Hematopoietic multipotent progenitor cell treated with erythropoietin and hydrocortisone succinate and interleukin-3 and kit ligand, for 6 days (in vitro differentiated cells): ENCODE measurements around the gene DSG1.

Source experiments
- DNase-seq: peaks from one replicate; pipeline ENCODE4 v3.0.0-alpha.2; 2015

Gene DSG1

DNA sequence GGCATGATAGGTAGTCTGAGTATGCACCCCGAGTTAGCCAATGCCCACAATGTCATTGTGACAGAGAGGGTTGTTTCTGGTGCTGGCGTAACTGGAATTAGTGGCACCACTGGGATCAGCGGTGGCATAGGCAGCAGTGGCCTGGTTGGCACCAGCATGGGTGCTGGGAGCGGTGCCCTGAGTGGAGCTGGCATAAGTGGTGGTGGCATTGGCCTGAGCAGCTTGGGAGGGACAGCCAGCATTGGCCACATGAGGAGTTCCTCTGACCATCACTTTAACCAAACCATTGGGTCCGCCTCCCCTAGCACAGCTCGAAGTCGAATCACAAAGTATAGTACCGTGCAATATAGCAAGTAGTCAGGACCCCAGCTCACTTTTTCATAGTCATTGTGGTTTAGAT is 37.0 kb downstream of the DSG1 start:
- no peak for DNase-seq

DNA sequence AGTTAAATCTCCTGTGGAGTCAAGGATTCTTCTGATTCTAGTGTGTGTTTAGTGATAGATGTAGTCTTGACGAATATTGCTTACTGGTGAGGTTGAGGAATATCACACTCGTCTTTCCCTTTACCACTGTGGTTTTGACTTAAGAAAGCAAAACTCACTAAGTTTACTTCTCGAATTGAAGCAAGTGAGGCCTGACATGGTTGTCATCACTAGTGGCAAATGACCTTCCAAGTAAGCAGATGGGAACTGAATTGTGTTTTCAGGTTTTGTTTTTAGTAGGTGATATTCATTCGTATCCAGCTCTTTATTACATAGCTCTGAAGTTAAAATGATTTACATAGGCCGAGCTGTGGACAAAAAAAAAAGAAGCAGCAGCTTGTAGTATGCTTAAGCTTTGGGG is 38.1 kb downstream of the DSG1 start:
- DNase-seq: no peak

DNA sequence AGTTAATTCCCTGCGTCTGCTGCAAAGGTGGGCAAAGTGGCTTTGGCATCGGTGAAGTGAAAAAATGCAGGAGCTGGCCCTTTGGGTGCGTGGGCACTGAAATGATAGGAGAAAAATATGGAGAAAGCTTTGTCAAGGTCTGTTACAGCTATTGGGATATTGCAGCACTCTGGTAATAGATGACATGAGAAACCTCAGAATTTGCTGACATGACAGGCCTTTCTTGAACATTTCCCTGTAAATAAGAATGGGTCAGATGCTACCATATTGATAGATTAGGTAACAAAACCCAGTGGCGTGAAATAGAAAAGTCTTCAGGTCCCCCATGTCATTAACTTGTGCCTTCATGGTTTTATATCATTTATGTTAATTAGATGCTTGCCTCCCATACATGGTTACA is 46.2 kb downstream of the DSG1 start:
- DNase-seq: no peak

DNA sequence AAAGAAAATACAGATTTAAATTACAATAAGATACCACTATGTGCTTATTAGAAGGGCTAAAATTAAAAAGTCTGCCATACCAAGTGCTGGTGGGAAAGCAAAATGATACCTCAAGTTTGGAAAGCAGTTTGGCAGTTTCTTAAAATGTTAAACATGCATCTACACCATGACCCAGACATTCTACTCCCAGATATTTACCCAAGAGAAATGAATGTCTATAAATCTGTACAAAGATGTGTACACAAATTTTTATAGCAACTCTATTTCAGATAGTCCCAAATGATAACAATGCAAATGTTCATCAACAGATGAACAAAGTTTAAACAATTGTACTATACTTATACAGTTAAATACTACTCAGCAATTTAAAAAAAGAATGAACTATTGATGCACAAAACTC is 51.5 kb downstream of the DSG1 start:
- DNase-seq: no peak

DNA sequence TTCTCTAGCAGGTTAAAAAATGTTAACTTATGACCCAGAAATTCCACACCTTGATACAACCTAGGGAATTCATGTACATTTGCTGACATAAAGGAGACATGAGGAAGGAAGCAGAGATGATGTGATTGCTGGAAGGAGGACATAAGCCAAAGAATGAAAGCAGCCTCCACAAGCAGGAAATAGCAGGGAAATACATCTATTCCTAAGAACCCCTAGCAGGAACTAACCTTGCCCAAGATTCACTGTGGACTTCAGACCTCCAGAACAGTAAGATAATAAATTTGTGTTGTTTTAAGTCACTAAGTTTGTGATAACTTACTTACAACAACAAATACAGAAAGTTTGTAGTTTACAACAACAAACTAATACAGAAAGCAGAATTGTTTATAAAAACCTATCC is 54.0 kb downstream of the DSG1 start:
- no peak for DNase-seq

DNA sequence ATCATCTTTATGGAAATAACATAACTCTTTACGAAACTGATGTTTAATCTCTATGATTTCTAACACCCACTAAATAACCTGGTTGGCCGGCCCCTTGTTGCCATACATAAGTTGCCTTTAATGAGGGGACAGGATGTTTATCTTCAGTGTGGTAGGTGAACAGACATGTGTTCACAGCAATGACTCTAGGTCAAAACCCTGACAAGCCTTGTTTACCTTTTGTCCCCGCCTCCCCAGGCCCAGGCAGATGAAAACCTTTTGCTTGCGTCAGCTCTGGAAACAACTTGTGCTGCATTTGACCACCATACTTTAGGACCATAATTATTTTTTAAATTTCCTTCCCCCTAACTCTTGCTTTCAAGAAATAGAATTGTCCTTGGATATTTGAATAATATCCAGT is 55.7 kb downstream of the DSG1 start:
- DNase-seq: no peak

DNA sequence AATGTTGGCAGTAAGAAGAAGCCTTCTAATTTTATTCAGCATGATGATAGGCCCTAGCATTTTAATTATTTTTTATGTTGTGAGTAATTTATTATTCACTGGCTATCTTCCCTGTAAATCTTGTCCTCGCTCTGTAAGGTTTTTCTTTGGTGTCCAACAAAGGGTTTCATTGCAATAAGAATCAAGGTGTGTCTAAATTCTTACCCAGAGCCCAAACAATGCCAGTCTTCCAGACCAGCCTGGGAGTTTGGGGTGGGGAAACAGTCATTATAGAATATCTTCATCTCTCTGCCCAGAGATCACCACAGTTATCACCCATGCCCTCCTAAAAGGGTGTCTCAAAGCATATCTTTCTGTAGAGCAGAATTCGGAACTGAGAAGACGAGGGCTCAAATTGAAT is 58.5 kb downstream of the DSG1 start, which contains the start of gene DSG4:
TSS of gene DSG4 (plus strand) at position 301 of the 400 bp plus-strand sequence. CDS start 135 bp downstream, outside the sequence.
- DNase-seq: no peak

DNA sequence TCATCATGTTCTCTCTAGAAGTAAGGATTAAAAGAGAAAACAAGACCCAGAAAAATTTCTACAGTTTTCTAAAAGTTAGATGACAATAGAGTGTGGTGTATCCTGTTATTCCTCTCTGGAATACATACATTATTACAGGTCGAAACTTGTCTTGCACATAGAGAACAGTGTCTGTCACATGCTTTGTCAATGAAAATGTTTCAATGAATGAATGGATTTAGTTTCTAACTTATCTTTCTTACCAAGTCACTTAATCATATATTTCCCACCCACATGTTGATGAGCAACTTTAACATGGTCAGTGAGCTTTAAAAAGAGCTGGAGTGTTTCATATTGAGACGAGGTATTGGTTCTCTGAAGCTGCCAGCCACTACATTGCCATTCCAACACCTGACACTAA is 63.0 kb downstream of the DSG1 start:
- no peak for DNase-seq

DNA sequence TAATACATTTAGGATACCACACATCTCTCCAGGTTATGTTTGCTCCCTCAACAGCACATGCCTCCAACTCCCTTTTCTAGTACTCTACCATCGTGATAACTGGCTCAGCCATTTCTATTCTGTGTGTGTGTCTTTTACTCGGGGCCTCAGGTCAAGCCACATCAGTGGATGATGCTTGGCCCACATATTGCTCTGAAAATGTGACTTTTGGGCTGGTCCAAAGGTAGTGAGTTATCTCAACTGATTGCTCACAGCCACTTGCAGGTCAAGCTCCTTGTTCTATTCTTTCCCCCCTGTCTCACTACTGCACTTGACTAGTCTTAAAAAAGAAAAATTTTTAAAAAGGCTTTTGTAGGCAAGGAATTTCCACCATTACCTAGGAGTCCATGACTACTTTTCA is 64.1 kb downstream of the DSG1 start:
- DNase-seq: no peak

DNA sequence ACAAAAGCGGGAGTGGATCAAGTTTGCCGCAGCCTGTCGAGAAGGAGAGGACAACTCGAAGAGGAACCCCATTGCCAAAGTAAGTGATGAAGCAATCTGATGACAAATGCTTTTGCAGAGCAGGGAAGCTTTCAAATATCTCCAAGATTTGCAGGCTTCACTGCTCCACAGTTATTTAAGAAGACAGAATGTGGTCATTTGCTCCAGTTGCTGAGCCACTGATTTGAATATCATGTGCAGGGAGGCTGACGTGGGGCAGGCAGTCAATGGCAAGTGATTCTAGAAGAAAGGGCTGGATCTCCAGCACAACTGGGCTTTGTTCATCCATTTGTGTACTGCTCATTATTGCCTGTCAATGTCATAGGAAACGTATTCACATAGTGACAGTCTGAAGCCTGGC is 68.8 kb downstream of the DSG1 start:
- DNase-seq: no peak

DNA sequence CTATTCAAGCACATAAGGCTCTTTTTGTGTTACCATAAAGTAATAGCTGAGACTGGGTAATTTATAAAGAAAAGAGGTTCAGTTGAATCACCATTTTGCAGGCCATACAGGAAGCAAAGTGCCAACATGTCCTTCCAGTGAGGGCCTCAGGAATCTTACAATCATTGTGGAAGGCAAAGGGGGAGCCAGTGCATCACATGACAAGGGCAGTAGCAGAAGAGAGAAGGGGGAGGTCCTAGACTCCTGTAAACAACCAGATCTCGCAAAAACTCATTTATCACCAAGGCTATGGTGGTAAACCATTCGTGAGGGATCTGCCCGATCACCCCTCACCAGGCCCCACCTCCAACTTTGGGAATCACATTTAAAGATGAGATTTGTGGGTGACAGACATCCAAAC is 75.3 kb downstream of the DSG1 start:
- DNase-seq: no peak

DNA sequence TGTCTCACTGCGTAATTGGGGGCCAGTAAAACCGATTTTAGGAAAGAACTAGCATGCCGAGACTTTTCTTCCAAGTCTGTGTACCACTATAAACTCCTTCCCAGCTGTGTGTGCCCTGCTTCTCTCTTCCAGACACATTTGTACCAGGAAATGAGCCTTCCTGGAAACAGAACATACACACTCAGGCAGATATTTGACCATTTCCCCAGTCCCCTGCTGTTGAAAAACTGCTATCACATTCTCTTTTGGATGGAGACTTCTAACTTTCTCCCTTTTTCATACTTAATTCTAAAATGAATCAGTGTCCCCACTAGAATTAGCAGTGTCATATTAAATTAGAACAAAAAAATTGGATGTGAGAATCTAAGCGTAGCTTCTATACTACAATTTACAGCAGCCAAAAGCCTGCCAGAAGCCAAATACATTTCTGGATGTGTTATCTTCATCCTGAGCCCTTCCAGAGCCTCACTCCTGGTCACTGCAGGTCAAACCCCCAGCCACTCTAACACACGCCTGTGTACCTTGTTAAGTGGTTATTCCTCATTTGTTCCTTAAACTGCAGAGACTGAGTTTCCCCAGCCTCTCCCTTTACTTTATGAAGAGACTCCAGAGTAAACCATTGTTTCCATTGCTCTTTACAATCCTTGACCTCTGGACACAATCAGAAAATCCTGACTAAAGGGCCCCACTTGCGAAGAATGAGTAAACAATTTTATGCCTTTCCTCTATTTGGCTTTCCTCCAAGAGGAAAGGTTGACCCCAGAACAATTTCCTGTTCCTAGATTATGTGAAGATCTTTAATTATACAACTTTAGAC is 79.0 kb downstream of the DSG1 start:
- no peak for DNase-seq

DNA sequence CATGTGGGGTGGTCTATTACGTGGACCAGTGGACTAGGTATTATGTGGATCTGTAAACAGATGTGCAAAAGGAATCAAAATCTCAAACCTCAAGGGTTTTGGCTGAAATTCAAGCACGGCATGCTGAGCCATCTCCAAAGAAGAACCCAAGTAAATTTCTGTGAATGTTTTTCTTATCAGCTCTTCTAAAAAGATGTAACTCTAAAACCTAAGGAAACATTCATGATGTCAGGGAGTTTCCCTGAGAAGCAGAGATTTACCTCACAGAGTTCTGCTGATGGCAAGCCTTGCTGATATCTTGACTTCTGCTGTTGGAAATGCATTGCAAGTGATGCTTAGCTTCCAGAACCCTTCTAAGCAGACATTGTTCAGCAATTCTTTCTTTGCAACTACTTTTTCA is 80.2 kb downstream of the DSG1 start:
- no peak for DNase-seq

DNA sequence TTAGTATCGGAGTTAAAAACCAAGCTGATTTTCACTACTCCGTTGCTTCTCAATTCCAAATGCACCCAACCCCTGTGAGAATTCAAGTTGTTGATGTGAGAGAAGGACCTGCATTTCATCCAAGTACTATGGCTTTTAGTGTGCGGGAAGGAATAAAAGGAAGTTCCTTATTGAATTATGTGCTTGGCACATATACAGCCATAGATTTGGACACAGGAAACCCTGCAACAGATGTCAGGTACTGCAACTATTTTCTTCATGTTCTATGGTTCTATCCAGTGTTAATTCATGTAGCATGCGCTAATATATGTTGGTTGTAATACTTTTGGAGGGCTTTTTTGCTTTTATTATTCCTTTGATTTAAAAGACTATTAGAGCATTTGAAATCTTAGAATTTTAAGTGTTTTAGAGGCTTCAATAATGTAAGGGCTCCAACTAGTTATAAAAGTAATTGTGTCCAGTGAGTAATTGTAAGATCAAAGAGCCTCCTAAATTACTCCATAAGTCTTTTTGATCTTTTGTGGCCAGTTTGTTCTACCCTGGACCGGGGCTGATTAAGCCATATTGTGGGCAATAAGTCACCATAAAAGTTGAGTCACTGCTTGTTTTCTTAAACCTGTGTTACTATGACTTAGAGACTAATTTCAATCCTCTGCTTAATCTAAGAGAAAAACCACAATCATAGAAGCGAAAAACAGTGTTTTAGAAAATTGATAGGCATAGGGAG is 81.5 kb downstream of the DSG1 start:
- DNase-seq: peak; percentile 5

DNA sequence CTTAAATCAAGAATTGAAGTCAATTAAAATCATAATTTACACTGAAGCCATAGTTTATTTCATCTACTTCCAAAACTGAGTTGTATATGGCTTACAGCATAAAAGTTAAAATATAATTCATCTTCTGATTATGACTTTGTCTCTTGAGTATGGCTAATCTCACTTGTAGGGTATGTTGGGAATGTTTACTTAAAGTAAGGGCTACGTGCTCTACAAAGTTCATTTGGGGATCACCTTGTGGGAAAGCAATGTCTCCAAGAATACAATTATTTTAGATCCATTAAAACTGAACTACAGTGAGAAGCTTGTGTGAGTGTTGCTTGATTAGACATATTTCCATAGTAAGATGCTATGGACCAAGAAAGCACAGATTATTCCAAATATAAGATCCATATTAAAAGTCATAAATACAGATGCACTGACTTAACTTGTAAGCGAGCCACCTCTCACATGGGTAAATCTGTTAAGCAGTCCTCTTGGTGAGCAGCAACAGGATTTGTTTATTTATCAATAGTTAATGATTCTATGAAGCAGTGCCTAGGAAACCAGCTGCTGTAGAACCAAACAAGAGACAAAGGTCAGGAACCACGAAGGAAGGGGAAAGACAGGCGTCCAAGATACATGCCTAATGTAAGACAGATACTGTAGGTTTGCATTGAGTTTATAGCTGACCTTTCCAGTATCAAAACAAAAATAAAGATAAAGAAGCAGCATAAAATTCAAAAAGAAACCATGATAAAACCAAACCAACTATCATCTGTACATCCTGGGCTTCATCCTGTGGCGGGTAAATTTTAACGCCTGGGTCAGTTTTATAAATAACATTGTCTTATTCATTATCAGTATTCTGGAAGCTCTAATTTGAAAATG is 83.4 kb downstream of the DSG1 start:
- DNase-seq: no peak

DNA sequence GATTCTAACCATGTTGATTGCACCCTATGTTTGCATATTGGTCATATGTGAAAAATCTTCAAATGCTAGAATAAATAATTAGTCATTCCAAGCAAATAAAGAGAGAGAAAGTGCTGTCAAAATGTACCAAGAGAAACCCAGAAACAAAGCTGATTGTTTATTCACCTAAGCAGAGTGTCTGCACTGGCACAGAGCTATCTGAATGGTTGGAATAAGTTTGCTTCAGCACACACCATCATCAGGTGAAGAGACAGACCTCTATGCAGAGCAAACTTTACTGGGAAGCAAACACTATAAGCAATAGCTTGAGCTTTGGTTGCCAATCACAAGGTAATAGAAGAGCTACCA is 84.0 kb downstream of the DSG1 start:
- DNase-seq: no peak

DNA sequence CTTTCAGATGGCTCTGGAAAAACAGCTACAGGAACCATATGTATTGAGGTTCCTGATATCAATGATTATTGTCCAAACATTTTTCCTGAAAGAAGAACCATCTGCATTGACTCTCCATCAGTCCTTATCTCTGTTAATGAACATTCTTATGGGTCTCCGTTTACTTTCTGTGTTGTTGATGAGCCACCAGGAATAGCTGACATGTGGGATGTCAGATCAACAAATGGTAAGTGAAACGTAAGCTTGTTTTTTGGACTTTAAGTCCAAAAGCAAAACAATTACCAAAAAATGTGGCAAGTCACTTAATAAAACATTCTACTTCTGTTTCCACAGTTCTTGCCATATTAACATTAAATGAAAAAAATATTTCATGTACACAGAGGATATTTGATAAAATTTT is 85.4 kb downstream of the DSG1 start:
- DNase-seq: no peak
